ENCODE measurements around the gene CYRIA.

Gene CYRIA

GRCh38 chr2:16629770-16630169 lies 35.9 kb downstream of the CYRIA start:
- no peak for DNase-seq (ENCODE audit: low read depth in 2 of 2)

DNA sequence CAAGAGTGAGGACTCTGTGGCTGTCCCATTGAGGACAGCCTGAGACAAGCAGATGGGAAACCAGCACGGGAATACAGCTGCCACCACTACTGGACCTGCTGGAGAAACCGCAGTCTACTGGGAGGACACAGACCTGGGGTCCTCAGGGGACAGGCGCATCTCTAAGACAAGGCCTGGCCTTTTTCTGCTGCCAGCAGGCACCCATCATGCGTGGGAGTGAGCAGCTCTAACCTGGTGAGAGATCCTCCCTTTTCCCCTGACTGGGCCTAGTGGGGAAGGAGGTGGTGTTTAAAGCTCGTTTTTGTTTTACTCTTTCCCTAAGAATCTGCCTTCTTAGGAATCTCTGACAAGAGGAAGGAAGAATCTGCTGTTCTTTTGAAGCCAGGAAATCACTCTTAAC lies 36.6 kb downstream of the CYRIA start:
- DNase-seq (ENCODE audit: low read depth in 2 of 2), result no peak

DNA sequence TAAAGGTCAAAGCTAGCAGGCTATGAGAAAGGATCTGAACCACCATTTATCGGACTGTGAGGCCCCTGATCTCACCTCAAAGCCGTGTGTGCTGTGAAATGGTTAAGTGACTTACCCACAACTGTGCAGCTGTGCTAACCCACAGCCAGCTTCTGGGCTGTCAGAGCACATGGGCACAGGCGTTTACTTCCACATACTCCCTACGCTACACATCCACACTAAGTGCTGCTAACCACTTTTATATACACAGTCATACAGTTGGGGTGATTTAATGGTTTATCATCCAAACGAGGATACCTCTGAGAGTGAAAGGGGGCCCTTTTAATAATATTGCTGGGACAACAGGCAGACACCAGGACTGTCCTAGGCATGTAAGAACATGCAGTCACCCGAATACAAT lies 37.3 kb downstream of the CYRIA start:
- DNase-seq (ENCODE audit: low read depth in 2 of 2), result no peak

- DNase-seq (ENCODE audit: low read depth in 2 of 2), result no peak
These were observed 38.5 kb downstream of the CYRIA start for GRCh38 chr2:16626997-16627605.

- no peak for DNase-seq (ENCODE audit: low read depth in 2 of 2)
These were observed 39.1 kb downstream of the CYRIA start for GRCh38 chr2:16626497-16626896.

- DNase-seq (ENCODE audit: low read depth in 2 of 2), result no peak
These were observed 39.9 kb downstream of the CYRIA start for GRCh38 chr2:16625759-16626158.

DNA sequence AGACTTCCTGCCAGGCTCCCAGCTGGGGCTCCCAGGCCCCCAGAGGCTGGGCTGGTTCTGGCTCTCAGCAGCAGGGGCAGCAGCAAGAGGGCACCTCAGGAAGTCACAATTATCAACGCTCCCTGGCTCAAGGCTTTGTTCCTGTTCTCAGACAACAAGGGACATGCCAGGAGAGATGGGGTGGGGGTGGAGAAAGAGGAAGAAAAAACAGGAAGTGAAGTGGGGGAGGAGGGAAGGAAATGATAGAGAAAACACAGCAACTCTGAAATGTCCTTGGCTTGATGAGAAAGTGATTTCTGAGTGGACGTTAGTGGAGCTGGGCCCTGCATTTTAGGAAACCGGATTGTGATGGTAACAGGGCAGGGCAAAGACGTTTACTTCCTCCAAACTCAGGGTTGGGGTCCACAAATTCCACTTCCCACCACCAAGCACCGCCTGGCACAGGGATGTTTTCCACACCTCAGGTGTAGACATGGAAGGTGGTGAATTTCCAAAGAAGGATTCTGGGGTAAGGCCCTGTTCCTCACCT lies 40.4 kb downstream of the CYRIA start:
- DNase-seq (ENCODE audit: low read depth in 2 of 2), result no peak

DNA sequence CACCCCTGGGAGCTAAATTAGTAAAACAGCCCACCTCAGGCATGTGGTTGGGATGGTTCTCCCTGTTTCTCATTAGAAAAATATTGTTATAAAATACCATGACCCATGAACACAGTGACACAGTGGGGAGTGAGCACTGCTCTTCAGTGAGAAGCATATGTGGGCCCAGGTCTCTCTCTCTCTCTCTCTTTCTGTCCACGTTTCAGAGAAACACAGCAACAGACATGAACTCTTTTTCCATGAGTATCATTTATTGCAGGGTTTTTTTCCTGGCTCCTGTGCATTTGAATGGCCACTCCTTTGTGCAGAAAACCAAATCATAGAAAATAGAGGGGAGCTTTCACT lies 41.2 kb downstream of the CYRIA start:
- DNase-seq (ENCODE audit: low read depth in 2 of 2), result no peak

DNA sequence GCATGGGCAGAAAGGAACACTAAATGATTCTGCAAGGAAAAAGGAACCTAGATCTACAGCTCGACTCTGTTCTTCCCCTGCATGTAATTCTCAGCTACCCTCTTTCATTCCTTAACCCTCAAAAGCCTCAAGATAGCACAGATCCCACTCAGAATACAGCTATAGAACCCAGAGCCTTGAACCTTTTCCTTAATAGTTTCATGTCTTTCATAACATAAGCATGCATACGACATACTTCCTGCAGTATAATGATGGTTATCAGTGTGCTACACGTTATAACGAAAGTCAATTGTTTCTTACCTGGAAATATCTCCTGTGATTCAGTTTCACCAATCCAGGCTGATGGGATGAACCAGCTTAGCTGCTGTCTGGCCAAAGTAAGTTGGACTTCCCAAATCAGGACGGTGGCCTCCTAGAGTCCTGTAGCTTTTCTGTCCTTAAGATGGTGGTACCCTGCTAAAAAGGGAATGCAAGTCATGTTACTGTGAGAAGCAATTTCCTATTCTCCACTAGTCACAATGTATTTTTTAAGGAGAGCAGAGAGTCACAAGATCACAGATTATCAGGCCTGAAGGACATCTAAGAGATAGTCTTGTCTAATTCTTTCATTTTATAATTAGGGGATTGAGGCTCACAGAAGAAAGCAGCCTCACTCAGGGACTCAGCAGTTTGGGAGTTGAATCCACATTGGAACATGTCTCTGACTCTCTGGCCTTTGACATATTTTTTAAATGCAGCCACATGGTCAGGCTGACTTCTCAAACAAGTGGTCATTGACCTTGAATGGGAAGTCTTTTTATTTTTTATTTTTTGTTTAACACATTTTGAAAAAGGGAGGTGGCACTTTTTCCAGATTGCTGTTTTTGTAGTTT lies 41.8 kb downstream of the CYRIA start:
- no peak for DNase-seq (ENCODE audit: low read depth in 2 of 2)

DNA sequence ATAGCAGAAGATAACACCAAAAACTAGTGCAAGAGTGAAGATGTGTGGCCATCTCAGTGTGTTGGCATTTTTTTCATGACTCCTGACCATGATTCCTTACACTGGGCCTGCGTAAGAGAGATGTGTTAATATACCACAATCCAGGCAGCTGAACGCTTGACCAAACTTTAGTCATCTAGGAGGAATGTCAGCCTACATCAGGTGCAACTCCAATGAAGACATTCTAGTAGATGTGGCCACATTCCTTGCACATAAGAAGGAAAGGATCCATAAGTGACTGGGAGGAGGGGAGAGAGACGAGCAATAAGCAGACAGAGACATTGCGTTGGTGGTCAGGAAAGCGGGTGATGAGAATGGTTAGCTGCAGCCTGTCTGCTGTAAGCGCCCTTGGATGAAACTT lies 42.6 kb downstream of the CYRIA start:
- DNase-seq (ENCODE audit: low read depth in 2 of 2), result no peak

DNA sequence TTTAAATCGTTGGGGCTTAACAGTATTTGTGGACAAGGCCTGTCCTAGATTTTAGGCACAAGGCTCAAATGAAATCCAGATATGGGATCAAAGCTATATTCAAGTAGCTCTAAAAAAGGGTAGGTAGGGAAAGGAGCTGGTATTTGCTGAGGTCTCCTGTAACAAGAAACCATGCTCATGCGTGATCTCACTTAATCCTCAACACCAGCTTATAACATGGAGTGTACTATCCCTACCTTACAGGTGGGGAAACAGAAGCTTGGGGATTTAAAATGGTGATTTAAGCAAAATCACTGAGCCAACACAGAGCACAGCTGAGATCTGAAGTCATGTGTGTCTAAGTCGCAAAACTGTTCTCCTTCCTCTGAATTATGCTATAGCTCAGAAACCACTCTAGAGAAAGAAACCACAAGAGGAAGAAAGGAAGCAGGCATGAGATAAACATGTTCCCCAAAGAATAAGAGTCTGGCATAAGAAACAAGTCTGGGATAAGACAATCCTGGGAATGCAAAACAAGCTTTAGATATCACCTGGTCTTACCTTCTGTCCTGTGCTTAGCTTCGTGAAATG lies 43.1 kb downstream of the CYRIA start:
- no peak for DNase-seq (ENCODE audit: low read depth in 2 of 2)

GRCh38 chr2:16621316-16621715 lies 44.3 kb downstream of the CYRIA start:
- no peak for DNase-seq (ENCODE audit: low read depth in 2 of 2)

DNA sequence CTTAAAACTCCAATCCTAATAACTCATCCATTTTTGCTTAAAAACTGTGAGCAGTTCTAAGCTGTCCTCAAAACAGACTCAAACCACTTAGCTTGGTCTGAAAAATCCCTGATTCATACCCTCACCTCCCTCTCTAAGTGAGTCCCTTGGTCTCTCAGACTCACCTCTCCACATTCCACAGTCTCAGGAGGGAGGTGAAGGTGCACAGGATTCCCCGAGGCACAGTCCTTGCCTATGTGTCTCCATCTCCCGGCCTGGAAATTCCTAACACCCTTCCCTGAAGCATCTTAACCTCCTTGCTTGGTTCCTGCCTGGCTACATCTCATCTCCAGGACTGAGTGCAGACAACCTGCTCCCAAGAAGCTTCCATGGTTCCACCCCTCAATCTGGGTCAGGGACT lies 45.0 kb downstream of the CYRIA start:
- no peak for DNase-seq (ENCODE audit: low read depth in 2 of 2)

- DNase-seq (ENCODE audit: low read depth in 2 of 2), result no peak
These were observed 45.9 kb downstream of the CYRIA start for GRCh38 chr2:16619576-16620245.

DNA sequence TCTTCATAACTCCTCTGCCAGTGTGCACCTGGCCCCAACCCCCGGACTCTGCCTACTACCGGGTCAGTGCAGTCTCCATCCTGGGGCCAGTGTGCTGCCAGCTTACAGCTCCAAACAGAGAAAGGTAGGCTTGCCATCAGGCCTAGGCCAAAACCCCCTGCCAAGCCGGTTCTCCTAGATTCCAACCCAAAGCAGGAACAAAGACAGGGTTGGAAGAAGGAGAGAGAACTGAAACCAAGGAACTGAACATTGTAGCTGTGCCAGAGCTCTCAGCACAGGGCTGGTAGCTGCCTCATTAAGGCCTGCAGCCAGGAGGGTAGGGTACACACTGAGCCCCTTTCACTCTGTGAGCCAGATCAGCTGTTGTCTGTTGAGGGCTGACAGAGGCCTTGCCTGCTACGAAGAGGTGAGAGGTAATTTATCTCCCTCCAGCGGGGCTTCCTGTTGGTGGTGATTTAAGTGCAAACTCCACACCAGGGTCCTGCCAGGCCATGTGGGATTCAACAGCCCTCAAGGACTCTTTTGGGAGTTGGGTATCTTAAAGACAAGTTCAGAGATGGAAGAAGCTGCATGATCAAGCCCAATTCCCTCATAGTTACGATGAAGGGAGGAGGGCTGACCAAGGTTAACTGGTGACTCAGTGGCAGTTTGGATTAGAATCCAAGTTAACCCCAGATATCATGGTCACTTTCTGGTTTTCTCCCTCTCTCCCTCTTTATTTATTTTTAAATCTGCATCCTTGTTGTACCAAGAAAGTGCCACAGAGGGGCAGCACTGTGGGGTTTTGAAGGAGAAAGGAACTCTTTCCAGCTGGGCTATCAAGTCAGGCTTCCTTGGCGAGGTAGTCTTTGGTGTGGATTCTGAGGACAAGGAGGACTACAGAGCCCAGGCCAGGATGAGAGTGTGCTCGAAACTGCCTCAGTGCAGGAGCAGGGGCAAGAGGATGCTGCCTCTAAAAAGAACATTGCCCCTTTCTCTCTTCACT lies 48.1 kb downstream of the CYRIA start:
- no peak for DNase-seq (ENCODE audit: low read depth in 2 of 2)

All from activated CD8-positive, alpha-beta memory T cell treated with anti-CD3 and anti-CD28 coated beads for 4 hours (primary cell).